Stimulated activated CD4-positive, alpha-beta T cell treated with anti-CD3 and anti-CD28 coated beads, Interleukin-1b, Interleukin-23, amount 100 ng/mL, for 48 hours (primary cell): ENCODE results near the gene TSC1.
A peak's percentile ranks its signal among the peaks of the same experiment; 100 is the strongest.
"Not testable (repeated sequence)": the region's sequence is repeated elsewhere in the genome, so short reads cannot be mapped to it uniquely, and the experiment has no call there.

ENCODE experiments used
- DNase-seq: peaks from one replicate; pipeline ENCODE4 v3.0.0-alpha.2; 2020

TSC1 gene

GRCh38 chr9:132944294-132945185 is at the start of gene TSC1:
Gene TSC1 (minus strand): TSS chr9:132944616. CDS start chr9:132928872, 15,744 bp downstream.
- DNase-seq: peak; percentile 97

GRCh38 chr9:132993511-132993939 is 49.1 kb upstream of the TSC1 start:
- DNase-seq: no peak

- no peak for DNase-seq
These were observed 47.2 kb upstream of the TSC1 start for GRCh38 chr9:132991351-132992300.

DNA sequence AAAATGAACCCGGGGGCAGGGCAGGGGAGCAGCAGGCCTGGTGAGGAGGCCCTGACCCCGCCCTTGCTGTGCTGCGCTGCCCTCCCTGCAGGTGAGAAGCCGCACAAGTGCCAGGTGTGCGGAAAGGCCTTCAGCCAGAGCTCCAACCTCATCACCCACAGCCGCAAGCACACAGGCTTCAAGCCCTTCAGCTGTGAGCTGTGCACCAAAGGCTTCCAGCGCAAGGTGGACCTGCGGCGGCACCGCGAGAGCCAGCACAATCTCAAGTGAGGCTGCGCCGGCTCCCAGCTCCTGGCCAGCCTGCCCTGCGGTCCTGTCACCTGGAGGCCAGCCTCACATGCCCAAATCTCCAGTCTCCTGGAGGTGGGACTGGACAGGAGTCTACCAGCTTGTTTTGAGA is 46.4 kb upstream of the TSC1 start:
- DNase-seq: no peak

DNA sequence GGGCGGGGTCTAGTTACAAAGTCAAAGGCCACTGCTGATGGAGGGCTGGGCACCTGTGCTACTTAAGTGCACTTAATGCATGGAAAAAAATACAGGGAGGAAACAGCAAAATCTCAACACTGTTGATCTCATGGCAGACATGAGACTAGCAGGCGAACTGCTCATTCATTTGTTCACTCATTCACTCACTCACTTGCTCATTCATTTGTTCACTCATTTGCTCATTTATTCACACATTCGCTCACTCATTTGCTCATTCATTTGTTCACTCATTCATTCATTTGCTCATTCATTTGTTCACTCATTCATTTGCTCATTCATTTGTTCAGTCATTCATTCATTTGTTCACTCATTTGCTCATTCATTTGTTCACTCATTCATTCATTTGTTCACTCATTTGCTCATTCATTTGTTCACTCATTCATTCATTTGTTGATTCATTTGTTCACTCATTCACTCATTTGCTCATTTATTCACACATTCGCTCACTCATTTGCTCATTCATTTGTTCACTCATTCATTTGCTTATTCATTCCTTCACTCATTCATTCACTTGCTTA is 45.7 kb upstream of the TSC1 start:
- not testable (repeated sequence) for DNase-seq

DNA sequence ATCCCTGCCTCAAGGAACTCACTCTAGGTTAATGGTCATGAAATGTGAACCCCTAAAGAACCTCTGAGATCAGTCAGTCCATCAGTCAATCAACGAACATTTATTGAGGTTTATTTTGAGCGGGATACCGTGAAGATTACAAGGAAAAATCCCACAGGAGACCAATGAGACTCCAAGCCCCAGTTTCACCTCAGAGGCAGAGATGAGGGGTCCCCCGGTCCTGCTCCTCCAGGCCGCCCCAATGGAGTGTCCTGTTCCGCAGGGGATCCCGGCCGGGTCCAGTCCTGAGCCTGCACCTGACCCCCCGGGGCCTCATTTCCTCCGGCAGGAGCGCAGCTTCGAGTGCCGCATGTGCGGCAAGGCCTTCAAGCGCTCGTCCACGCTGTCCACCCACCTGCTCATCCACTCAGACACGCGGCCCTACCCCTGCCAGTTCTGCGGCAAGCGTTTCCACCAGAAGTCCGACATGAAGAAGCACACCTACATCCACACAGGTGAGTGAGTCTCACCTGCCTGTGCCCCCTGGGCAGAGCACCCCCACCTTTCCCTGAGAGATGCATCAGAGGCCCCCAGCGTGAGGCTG is 45.1 kb upstream of the TSC1 start:
- no peak for DNase-seq

DNA sequence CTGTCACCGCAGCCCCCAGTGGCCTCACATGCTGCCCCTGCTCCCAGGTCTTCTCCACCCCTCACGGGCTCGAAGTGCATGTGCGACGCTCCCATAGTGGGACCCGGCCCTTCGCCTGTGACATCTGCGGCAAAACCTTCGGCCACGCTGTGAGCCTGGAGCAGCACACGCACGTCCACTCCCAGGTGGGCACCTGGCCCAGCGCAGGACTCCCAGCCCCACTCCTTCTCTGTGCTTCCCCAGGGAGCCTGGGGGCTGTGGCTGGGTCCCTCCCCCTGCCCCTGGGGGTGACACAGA is 44.5 kb upstream of the TSC1 start:
- no peak for DNase-seq

GRCh38 chr9:132988244-132989013 is 44.0 kb upstream of the TSC1 start:
- no peak for DNase-seq

- DNase-seq: no peak
These were observed 42.5 kb upstream of the TSC1 start for GRCh38 chr9:132986640-132987620.

DNA sequence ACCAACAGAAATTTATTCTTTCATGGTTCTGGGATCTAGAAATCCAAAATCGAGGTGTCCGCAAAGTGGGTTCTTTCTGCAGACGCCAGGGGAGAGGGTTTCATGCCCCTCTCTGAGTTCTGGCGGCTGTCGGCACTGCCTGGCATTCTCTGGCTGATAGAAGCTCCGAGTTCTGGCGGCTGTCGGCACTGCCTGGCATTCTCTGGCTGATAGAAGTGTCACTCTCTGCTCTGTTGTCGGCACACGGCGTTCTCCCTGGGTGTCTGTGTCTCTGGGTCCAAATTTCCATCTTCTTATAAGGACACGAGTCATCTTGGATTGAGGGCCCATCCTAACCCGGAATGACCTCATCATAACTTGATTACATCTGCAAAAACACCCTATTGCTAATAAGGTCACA is 41.7 kb upstream of the TSC1 start:
- no peak for DNase-seq

- DNase-seq: no peak
These were observed 41.1 kb upstream of the TSC1 start for GRCh38 chr9:132985489-132985888.

GRCh38 chr9:132985071-132985350 is 40.6 kb upstream of the TSC1 start:
- DNase-seq: no peak

- DNase-seq: no peak
These were observed 40.0 kb upstream of the TSC1 start for GRCh38 chr9:132984202-132985070.

DNA sequence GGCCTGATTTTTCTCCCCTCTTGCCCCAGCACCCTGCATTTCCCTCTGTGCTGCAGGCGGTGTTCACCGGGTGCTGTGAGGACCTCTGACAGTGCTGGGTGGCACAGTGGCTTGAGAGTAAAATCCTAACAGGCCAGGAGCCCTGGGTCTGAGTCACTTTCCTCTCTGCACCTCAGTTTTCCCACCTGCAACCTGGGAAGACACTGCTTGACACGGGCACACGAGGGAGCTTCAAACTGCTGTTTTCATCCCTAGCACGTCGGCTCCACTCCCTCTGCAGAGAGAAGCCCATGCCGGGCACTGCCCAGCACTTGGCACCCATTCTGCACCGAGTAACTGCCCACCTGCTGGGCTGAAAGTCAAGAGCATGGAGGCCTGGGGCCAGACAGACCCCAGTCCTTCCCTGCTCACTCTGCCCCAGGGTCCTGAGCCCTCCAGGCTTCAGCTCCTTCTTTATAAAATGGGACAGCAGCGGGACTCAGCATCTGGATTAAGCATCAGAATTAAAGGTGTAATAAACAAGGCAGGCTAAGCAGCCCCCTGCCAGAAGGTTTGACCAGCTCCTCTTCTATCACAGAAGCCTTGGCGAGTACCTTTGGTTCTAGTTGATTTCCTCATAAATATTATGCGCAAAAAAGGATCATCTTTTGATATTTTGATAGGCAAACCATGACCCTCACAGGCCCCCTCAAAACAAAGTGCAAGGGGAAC is 39.2 kb upstream of the TSC1 start:
- DNase-seq: no peak

DNA sequence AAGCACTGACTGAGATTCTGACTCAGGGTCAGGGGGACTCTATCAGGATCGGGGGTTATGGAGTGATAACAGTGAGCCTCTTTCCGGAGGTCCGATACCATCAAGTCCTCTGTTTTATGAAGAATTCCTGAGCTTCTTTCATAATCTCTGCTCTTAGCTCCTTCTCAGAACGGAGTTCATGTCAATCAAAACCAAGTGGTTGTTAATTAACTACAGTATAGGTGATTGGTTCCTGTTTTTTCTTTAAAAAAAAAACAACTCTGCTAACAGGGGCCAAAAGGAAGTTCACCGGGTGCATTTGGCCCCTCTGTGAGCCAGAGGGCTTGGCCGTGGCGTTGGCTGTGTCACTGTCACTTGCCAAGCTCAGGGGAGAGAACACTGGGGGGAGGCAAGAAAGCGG is 38.0 kb upstream of the TSC1 start:
- no peak for DNase-seq

GRCh38 chr9:132980157-132980556 is 35.7 kb upstream of the TSC1 start:
- DNase-seq: no peak

DNA sequence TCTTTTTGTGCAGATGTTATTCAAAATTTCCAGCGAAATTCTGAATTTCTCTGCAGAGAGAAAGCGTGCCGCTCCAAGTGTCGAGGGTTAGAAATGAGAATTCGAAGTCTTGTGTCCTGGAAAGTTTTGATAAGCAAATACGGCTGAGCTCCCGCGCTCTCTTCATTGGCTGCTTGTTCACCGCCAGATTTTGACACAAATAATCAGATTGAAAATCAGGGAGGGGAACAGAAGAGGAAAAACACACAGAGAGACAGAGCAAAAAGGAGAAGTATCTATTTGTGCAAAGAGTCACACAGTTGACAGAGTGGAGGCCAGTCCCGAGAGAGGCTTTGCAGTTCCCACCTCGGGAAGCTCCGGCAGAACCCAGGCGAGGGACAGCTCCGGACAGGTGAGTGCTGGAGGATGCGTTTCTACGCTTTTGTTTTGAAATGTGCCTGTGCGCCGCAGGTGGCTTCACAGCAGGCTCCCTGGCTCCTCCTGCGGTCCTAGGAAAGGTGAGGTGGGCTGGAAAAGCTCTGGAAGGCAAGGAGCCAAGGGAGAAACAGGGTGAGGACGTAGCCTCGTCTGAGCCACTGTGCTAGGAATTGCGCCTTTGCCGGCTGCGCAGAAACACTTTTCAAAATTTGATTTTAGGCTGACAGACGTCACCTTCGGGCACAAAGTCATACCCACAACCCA is 34.2 kb upstream of the TSC1 start, which contains the start of gene GFI1B:
Gene GFI1B, plus strand, starts transcription at position 244 of the 681 bp plus-strand sequence. CDS start 7,985 bp downstream, outside the sequence.
- no peak for DNase-seq

DNA sequence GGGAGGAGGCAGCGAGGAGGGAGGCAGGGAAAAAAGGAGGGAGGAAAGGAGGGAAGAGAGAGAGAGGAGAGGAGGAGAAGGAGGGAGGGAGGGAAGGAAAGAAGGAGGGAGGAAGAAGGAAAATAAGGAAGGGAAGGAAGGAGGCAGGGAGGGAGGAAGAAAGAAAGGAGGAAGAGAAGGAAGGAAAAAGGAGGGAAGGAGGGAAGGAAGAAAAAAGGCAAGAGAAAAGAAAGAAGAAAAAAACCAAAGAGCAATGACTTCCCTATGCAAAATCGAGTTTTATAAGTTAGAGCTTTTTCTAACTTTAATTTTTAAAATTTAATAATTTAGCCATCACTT is 33.7 kb upstream of the TSC1 start:
- no peak for DNase-seq

DNA sequence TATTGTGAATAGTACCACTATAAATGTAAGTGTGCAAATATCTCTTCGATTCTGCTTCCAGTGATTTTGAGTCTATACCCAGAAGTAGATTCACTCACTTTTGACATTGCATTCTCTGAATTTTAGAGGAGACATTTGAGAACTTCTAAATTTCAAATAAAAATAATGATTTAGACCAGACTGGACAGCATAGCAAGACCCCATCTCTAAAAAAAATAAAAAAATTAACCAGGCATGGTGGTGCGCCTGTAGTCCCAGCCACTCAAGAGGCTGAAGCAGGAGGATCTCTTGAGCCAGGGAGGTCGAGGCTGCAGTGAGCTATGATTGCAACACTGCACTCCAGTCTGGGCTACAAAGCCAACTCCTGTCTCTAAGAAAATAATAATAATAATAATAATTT is 32.2 kb upstream of the TSC1 start:
- no peak for DNase-seq
